ENCODE measurements around the gene HADHB.

DNA sequence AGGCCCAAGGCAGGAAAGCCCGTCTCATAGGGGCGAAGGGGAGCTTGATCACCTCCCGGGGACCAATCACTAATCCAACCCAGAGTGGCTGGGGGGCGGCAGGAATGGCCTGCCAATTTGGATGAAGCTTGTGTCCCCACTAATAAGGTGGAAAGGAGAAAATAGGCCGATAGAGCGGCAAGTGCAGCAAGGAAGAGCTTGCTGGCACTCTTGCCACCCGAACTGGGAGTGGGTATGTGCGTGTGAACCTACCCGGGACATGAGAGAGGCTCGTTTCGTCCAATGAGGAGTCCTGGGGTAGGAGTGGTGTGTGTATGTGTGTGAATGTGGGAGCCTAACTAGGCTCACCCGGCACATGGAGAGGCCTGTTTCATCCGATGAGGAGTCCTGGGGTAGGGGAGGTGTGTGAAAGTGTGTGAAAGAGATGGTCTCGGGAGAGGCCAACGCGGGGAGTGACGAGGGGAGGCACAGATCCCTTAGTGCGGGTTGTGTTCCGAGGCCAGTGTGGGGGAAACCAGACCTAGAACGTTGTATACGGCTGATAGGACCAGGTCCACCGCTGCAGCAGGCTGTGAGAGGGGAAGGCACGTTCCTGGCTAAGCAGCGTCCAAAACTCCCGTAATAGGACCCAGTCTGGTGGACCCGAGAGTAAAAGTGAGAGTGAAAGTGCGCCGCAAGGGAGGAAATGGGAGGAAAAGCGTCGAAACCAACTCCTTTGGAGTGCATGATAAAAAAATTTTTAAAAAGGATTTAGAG is 54.1 kb downstream of the HADHB start:
- TF ChIP-seq, protein P1, sequence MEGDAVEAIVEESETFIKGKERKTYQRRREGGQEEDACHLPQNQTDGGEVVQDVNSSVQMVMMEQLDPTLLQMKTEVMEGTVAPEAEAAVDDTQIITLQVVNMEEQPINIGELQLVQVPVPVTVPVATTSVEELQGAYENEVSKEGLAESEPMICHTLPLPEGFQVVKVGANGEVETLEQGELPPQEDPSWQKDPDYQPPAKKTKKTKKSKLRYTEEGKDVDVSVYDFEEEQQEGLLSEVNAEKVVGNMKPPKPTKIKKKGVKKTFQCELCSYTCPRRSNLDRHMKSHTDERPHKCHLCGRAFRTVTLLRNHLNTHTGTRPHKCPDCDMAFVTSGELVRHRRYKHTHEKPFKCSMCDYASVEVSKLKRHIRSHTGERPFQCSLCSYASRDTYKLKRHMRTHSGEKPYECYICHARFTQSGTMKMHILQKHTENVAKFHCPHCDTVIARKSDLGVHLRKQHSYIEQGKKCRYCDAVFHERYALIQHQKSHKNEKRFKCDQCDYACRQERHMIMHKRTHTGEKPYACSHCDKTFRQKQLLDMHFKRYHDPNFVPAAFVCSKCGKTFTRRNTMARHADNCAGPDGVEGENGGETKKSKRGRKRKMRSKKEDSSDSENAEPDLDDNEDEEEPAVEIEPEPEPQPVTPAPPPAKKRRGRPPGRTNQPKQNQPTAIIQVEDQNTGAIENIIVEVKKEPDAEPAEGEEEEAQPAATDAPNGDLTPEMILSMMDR (IDR thresholded peaks at IDR 0.05; ENCODE audit: insufficient read depth, low read length, poor library complexity, severe bottlenecking), result no peak
- no peak for TF ChIP-seq EZH2phosphoT487 (conservative IDR thresholded peaks at IDR 0.05; ENCODE audit: low read length)

All from SU-DHL-6 (cell line).